Fibroblast of villous mesenchyme (primary cell): ENCODE results near the gene AVPR2. TPM values are rescaled to one million over a fixed set of nuclear protein-coding genes. Genes with fewer than 3 reads are reported as not detected.

ENCODE experiments used
- DNase-seq: peaks from one replicate; pipeline ENCODE4 v3.0.0-alpha.2; 2010; ENCODE audit warnings: low read depth
- H3K4me3 ChIP-seq: 2 replicates; pipeline ENCODE4 v1.5.1; 2011; ENCODE audit warnings: low read depth, mild to moderate bottlenecking, low read length
- CTCF ChIP-seq: IDR thresholded peaks from 2 replicates; pipeline ENCODE4 v1.5.1; 2012; ENCODE audit warnings: low read depth, mild to moderate bottlenecking, low read length; ENCODE audit not compliant: insufficient read depth
- total RNA-seq: library from RNA; depleted of rRNA; stranded (reverse); fragments of >200 nt; gene quantifications from 2 replicates; pipeline ENCODE4 v1.2.3, GENCODE V29; 2012

AVPR2 gene
- total RNA-seq, 1 donor: not detected

GRCh38 chrX:153937056-153937455, 32.6 kb downstream of the AVPR2 start:
- DNase-seq: no peak
- no peak overlapping the region for H3K4me3 ChIP-seq
- no peak for TF ChIP-seq CTCF

- no peak overlapping the region for H3K4me3 ChIP-seq
- DNase-seq: no peak
- no peak for TF ChIP-seq CTCF
These were observed 33.8 kb downstream of the AVPR2 start for GRCh38 chrX:153938226-153938786.

- no peak for DNase-seq
- TF ChIP-seq CTCF: no peak
- no peak overlapping the region for H3K4me3 ChIP-seq
These were observed 35.1 kb downstream of the AVPR2 start for GRCh38 chrX:153939573-153939972.

GRCh38 chrX:153941336-153942252, 37.1 kb downstream of the AVPR2 start:
- no peak overlapping the region for H3K4me3 ChIP-seq
- TF ChIP-seq CTCF: no peak
- no peak for DNase-seq

GRCh38 chrX:153944140-153944799, 39.8 kb downstream of the AVPR2 start, which contains the start of gene RENBP:
Gene RENBP (minus strand): TSS chrX:153944643. CDS start chrX:153944610, 33 bp downstream.
- TF ChIP-seq CTCF: no peak
- DNase-seq: no peak
- peak within 1 kb of the TSS; percentile 35 for H3K4me3 ChIP-seq

- no peak for DNase-seq
- H3K4me3 ChIP-seq: no peak overlapping the region
- no peak for TF ChIP-seq CTCF
These were observed 40.3 kb downstream of the AVPR2 start for GRCh38 chrX:153944800-153945150.
